ENCODE measurements around the gene RNF215. TPM values are rescaled to one million over a fixed set of nuclear protein-coding genes. Genes with fewer than 3 reads are reported as not detected.

RNF215 gene
- total and polyA plus RNA-seq, 10 of the 15 experiments (the other 5 are each of a cell fraction or from before 2014, with no cell fraction given): 0.31 to 7.6 (median 3.0) TPM; not detected in 1

DNA sequence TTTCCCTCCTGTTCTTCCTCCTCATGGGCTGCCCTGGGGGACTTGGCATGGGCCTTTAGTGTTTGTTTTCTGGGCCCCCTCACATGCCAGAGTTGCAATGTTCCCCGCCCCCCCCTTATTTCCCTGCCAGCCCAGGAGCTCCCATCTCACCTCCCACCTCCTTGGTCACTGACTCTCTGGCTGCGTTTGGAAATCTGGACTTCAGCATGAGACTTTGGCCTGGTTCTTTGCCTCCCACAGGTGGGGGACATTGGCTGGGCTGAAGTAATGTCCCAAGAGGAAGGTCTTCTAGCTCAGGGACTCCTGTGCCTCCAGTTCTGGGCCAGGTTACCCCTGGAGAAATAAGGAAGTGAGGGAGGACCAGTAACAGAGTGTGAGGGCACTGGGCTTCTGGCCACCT, 45.3 kb upstream of the RNF215 start (continued):
- TF ChIP-seq NRF1 (conservative IDR thresholded peaks at IDR 0.05; ENCODE audit: low read depth, low read length) (no peak), CREM (IDR thresholded peaks at IDR 0.05; ENCODE audit: low read depth) (no peak)

DNA sequence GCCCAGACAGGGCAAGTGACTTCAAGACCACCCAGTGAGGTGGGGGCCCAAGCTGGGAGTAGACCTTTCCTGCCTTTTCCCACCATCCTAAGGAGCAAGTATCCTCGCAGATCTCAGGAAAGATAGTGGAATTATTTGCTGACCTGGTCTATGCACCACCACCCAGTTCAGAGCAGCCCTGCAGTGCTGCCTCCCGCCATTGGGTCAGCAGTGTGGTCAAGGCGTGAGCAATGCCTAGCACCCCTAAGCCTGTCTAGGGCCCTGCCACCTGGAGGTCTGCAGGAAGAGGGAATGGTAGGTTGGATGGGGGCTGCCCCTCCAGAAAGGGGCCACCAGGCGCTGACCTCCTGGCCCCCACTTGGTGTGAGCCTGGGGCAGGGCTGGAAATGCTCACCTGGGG, 44.9 kb upstream of the RNF215 start:
- WGBS (ENCODE audit: insufficient coverage, insufficient replicate concordance, low lambda C conversion rate, missing lambda C conversion rate): 64% methylated on average over 4 of the region's 4 CpGs
- H3K27me3 ChIP-seq (replicated peaks in 1 of 2; ENCODE audit: control insufficient read depth in 2 of 2, insufficient read depth in 2 of 2, low read length in 1 of 2): no peaks in the 10 kb centered on the region
- H3K9me3 ChIP-seq (replicated peaks; ENCODE audit: control insufficient read depth, insufficient read depth, low read length): peaks cover 8% of the 10 kb centered on the region; the same call in 2 of the 3 replicates
- no peak overlapping the region for H3K4me3 ChIP-seq
- CTCF ChIA-PET: interaction anchor here (1.1 to 3.8 kb wide), 3 partner anchors 8 to 14 kb away, joined by 3 to 21 read pairs (median 4); partner anchors contain the start of gene MTFP1
- RAD21 ChIA-PET (ENCODE audit: unreplicated experiment): no interaction called here
- no TSS peak for BruUV-seq (replicated peaks)
- TF ChIP-seq NR2C1 (IDR thresholded peaks at IDR 0.05): no peak
- TF ChIP-seq SMARCA5 (IDR thresholded peaks at IDR 0.05): no peak
- TF ChIP-seq NR2F1 (conservative IDR thresholded peaks at IDR 0.05): no peak
- no peak for TF ChIP-seq STAT1 (conservative IDR thresholded peaks at IDR 0.05)
- no peak for TF ChIP-seq PAX5 (IDR thresholded peaks at IDR 0.05; ENCODE audit: borderline replicate concordance, low read depth, low read length)
- TF ChIP-seq CHD1 (IDR thresholded peaks at IDR 0.05; ENCODE audit: low read depth, low read length): no peak
- no peak for TF ChIP-seq CBFB (IDR thresholded peaks at IDR 0.05; ENCODE audit: low read depth)
- TF ChIP-seq EED (IDR thresholded peaks at IDR 0.05; ENCODE audit: low read depth): no peak
- H3K4me1 ChIP-seq (ENCODE audit: control insufficient read depth, insufficient read depth, low read length): peaks cover 8% of the 10 kb centered on the region
- SMC1A ChIA-PET (ENCODE audit: uncharacterized antibody, unreplicated experiment): no interaction called here
- in situ Hi-C loops (cut with MboI) (no loop called here), intact Hi-C loops (cut with micrococcal nuclease; ENCODE audit: unreplicated experiment) (no loop called here)
- peaks cover under 1% of the 10 kb centered on the region; the same call in 1 of the 2 replicates for H3K79me2 ChIP-seq (ENCODE audit: control insufficient read depth, insufficient read depth, low read length)
- peaks cover 3 to 11% of the 10 kb centered on the region in 2 experiments; a peak in 2 of 4 replicates for H3K36me3 ChIP-seq (ENCODE audit: control insufficient read depth in 2 of 2, insufficient read depth in 2 of 2, low read length in 1 of 2)
- no peaks in the 10 kb centered on the region for H4K20me1 ChIP-seq (ENCODE audit: control insufficient read depth, insufficient read depth)
- H3K9ac ChIP-seq (ENCODE audit: control insufficient read depth, insufficient read depth, low read length): no peak overlapping the region
- H3K4me2 ChIP-seq (ENCODE audit: control insufficient read depth, insufficient read depth): no peak overlapping the region
- no peak for DNase-seq (ENCODE audit: low read depth, low spot score)
- POLR2A ChIA-PET: no interaction called here
- H2AFZ ChIP-seq (ENCODE audit: control insufficient read depth, low read depth, low read length): no peak overlapping the region
- no peak overlapping the region for H3K27ac ChIP-seq (ENCODE audit: control insufficient read depth, insufficient read depth)
- ATAC-seq: no peak
- FAIRE-seq: no peak

Data from GM12878 (cell line).